ENCODE results near the gene AIFM3. TPM values are rescaled to one million over a fixed set of nuclear protein-coding genes. Genes with fewer than 3 reads are reported as not detected.
A peak's percentile ranks its signal among the peaks of the same experiment; 100 is the strongest.

Gene AIFM3
- total RNA-seq, 2 donors from 2014 or later, result 0.78 to 3.0 TPM

DNA sequence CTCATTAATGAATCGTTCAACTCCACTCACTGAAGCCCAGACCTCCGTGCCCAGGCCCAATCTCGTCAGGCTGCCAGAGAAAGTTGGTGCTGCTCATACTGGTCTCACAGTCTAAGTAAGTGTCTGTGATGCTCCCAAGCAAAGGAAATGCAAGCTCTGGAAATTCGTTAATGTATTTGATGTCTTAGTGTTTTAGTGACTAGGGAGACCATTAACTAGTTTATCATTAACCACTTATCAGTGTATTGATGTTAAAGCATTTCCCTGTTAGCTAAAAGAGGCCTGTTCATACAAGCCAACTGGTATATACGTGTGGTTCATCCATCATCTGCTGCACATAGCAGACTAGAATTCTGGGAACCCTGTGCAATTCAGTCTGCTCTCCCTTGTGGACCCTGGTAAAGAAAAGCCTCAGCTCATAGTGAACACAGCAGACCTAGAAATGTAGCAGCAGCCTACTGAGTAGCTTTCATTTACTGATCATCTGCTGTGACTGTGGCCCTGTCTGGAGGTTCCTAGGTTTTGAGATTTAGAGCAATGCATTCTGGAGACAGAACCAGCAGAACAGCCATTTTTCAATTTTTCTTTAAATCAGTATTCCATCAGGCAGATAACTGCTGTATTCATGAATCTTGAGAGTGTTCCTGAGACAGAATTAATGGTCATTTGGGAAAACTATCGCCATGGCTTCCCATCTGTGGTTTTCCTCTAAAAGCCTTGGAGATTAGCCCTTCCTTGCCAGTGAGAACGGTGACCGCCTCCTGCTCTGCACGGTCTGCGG lies 15.7 kb upstream of the AIFM3 start:
- H3K27ac ChIP-seq, result peak overlapping the region in 3 of 4 donors; percentile 39 to 40 (median 39)
- DNase-seq (no peak), ATAC-seq (no peak)
- H3K36me3 ChIP-seq (replicated peaks in 1 of 2; ENCODE audit: insufficient read depth in 1 of 2, low read depth in 2 of 2), result peaks cover 0 to 2% of the 10 kb centered on the region in 2 donors
- intact Hi-C loops (cut with DNase I), result no loop called here
- no peaks in the 10 kb centered on the region for H3K9me3 ChIP-seq
- no peak overlapping the region for H3K4me3 ChIP-seq
- 56 to 58% methylated on average over 10 of the region's 10 CpGs for WGBS, 2 donors
- TF ChIP-seq, protein P1, sequence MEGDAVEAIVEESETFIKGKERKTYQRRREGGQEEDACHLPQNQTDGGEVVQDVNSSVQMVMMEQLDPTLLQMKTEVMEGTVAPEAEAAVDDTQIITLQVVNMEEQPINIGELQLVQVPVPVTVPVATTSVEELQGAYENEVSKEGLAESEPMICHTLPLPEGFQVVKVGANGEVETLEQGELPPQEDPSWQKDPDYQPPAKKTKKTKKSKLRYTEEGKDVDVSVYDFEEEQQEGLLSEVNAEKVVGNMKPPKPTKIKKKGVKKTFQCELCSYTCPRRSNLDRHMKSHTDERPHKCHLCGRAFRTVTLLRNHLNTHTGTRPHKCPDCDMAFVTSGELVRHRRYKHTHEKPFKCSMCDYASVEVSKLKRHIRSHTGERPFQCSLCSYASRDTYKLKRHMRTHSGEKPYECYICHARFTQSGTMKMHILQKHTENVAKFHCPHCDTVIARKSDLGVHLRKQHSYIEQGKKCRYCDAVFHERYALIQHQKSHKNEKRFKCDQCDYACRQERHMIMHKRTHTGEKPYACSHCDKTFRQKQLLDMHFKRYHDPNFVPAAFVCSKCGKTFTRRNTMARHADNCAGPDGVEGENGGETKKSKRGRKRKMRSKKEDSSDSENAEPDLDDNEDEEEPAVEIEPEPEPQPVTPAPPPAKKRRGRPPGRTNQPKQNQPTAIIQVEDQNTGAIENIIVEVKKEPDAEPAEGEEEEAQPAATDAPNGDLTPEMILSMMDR (IDR thresholded peaks at IDR 0.05), result no peak
- TF ChIP-seq POLR2A (IDR thresholded peaks at IDR 0.05), result no peak
- no peaks in the 10 kb centered on the region for H3K27me3 ChIP-seq
- H3K4me1 ChIP-seq, result peaks cover 51% of the 10 kb centered on the region

DNA sequence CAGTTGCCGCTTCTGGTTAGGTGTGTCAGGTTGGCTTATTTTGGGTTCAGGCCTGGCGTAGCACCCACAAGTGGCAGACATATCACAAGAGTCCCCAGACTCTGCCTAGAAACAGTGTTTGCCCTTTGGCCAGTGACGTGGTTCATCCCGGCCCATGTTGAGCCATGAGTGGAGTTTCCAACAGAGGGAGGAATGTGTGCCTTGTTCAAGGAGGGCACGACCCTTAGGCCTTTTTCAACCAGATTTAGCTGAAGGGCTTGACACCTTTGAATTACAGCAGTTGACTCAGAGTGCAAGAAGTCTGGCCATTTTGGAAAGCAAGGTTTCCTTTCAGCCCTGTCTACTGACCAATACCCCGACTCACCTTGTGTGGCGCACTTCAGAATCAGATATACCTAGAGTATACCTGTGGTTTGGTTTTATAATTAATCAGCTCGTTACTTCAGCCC lies 15.1 kb upstream of the AIFM3 start:
- Histone ChIP-seq H3K27me3 (no peaks in the 10 kb centered on the region), H3K27ac (peak overlapping the region in 3 of 4 donors; percentile 39 to 40 (median 39)), H3K4me3 (no peak overlapping the region), H3K9me3 (no peaks in the 10 kb centered on the region), H3K4me1 (peaks cover 57% of the 10 kb centered on the region), H3K36me3 (replicated peaks in 1 of 2; ENCODE audit: insufficient read depth in 1 of 2, low read depth in 2 of 2) (peaks cover 0 to 2% of the 10 kb centered on the region in 2 donors)
- 88 to 92% methylated on average over 8 of the region's 8 CpGs for WGBS, 2 donors
- DNase-seq (no peak), ATAC-seq (no peak)
- intact Hi-C loops (cut with DNase I), result no loop called here
- TF ChIP-seq, protein P1 (IDR thresholded peaks at IDR 0.05), result no peak
- TF ChIP-seq POLR2A (IDR thresholded peaks at IDR 0.05), result no peak

DNA sequence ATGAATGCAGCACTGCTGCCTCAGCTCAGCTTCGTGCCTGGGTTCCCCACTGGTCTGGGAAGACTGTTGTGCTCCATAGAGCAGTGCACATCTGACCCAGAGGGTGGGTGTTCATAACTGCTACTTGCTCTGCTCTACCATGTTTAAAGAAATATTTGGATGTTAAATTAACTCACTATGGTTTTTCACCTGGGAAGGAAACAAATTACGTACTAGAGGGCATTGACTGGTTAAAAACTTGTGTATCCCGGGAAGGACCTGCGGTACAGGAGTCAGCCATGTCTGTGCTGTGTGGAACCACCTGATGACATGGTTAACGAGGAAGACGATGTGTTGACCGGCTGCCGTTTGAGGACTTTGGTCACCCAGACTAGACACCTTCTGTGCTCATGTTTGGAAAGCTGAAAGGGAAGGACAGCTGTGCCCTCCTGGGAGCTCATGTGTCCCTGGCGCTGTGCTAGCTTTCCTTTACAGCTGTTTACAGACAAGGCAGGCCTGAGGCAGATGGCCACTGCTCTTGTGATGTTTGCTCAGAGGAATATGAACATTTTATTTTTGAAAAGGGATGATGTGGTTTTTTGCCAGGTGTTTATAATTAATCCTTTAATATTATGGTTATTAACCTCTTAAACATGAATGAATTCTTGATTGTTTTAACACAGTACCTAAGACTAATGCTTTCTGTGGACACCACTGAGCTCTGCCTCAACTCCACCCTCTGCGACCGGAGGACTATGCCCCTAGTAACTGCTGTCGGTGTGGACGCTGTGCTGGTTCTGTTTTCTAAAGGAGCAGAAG lies 14.3 kb upstream of the AIFM3 start:
- intact Hi-C loops (cut with DNase I), result no loop called here
- Histone ChIP-seq H3K9me3 (no peaks in the 10 kb centered on the region), H3K27ac (peak overlapping the region in 3 of 4 donors; percentile 9 to 40 (median 39)), H3K4me1 (peaks cover 63% of the 10 kb centered on the region), H3K4me3 (no peak overlapping the region), H3K27me3 (no peaks in the 10 kb centered on the region), H3K36me3 (replicated peaks in 1 of 2; ENCODE audit: insufficient read depth in 1 of 2, low read depth in 2 of 2) (peaks cover 0 to 2% of the 10 kb centered on the region in 2 donors)
- 82 to 85% methylated on average over 11 to 13 of the region's 13 CpGs for WGBS, 2 donors
- no peak for TF ChIP-seq POLR2A (IDR thresholded peaks at IDR 0.05)
- TF ChIP-seq, protein P1 (IDR thresholded peaks at IDR 0.05), result no peak
- ATAC-seq, result no peak
- DNase-seq, result peak in 3 of 4 donors; percentile 44 to 61 (median 56)

- WGBS, 2 donors, result 64 to 70% methylated on average over 3 of the region's 3 CpGs
- H3K4me1 ChIP-seq, result peaks cover 69% of the 10 kb centered on the region
- TF ChIP-seq, protein P1 (IDR thresholded peaks at IDR 0.05), result no peak
- no peak for TF ChIP-seq POLR2A (IDR thresholded peaks at IDR 0.05)
- H3K27ac ChIP-seq, result peak overlapping the region in 2 of 4 donors; percentile 9 to 43
- ATAC-seq (no peak), DNase-seq (no peak)
- no peak overlapping the region for H3K4me3 ChIP-seq
- intact Hi-C loops (cut with DNase I), result no loop called here
- no peaks in the 10 kb centered on the region for H3K27me3 ChIP-seq
- H3K9me3 ChIP-seq, result no peaks in the 10 kb centered on the region
- peaks cover 0 to 2% of the 10 kb centered on the region in 2 donors for H3K36me3 ChIP-seq (replicated peaks in 1 of 2; ENCODE audit: insufficient read depth in 1 of 2, low read depth in 2 of 2)
Observed at GRCh38 chr22:20953342-20953608, 13.8 kb upstream of the AIFM3 start.
